HepG2 (cell line): ENCODE measurements around the gene THBS2. TPM values are rescaled to one million over a fixed set of nuclear protein-coding genes. Genes with fewer than 3 reads are reported as not detected.

Source experiments
- ATAC-seq: fragments of 200-7000 bp; cut with Tn5 transposase; 3 replicates; pipeline ENCODE4 v1.9.1; 2020; ENCODE audit warnings: mild to moderate bottlenecking, moderate library complexity
- BruUV-seq: library from RNA; stranded (reverse); fragments of 400-500 nt; replicated peaks from 2 replicates; lab custom pipeline; 2021; lab: Mats Ljungman, UMichigan
- CTCF ChIA-PET: fragments of 300-600 bp; formaldehyde crosslinking; extraction: SDS; loops from one replicate; lab custom pipeline; 2021; ENCODE audit warnings: low total read pairs, inconsistent platforms, low intra/inter-chr PET ratio; lab: Yijun Ruan, JAX
- POLR2A ChIA-PET: fragments of 350-600 bp; sonication (Branson Sonifier 250); formaldehyde crosslinking; loops from one replicate; lab custom pipeline; 2020; ENCODE audit warnings: antibody characterized with exemption, inconsistent platforms; lab: Yijun Ruan, JAX
- DNase-seq: peaks from one replicate; pipeline ENCODE4 v3.0.0-alpha.2; 2015; ENCODE audit warnings: low spot score
- FAIRE-seq: peaks from 3 replicates; lab custom pipeline; 2011; peaks lifted over from hg19 to GRCh38; lab: Jason Lieb, UNC
- H2AFZ ChIP-seq: one replicate; pipeline ENCODE4 v1.6.1; 2011; ENCODE audit warnings: low read length, inconsistent platforms
- H3K27ac ChIP-seq: fragments of 300-600 bp; 3 replicates; pipeline ENCODE4 v1.8.0; 2011; ENCODE audit warnings: mixed run types, mild to moderate bottlenecking, mixed read lengths, low read length, inconsistent platforms; ENCODE audit not compliant: insufficient read depth; ENCODE audit errors: extremely low read length
- H3K27me3 ChIP-seq, 2 experiments: fragments of 200-600 bp in 1 of 2; 2 replicates in 1 of 2; 3 replicates in 1 of 2; pipeline versions ENCODE4 v1.6.0 to v1.8.0; 2011; ENCODE audit warnings: low read length in 2 of 2, mild to moderate bottlenecking in 2 of 2, moderate library complexity in 2 of 2, inconsistent platforms in 1 of 2; ENCODE audit not compliant: insufficient read depth in 2 of 2, control insufficient read depth in 1 of 2
- H3K36me3 ChIP-seq, 2 experiments: fragments of 200-600 bp in 1 of 2; replicated peaks in 1 of 2; 2 replicates in 1 of 2; 3 replicates in 1 of 2; pipeline versions ENCODE4 v1.5.1 to v1.8.0; 2011; ENCODE audit warnings: low read length in 2 of 2, inconsistent platforms in 1 of 2; ENCODE audit not compliant: insufficient read depth in 2 of 2, control insufficient read depth in 1 of 2
- H3K4me1 ChIP-seq: 2 replicates; pipeline ENCODE4 v1.5.1; 2012; ENCODE audit warnings: low read length, inconsistent platforms; ENCODE audit not compliant: insufficient read depth
- H3K4me2 ChIP-seq: 2 replicates; pipeline ENCODE4 v1.6.0; 2011; ENCODE audit warnings: low read depth, low read length, inconsistent platforms
- H3K4me3 ChIP-seq, 3 experiments: fragments of 200-600 bp in 1 of 3; sonication (generic), shearing (Covaris generic) in 1 of 3; replicated peaks in 1 of 3; 2 replicates each; pipeline ENCODE4 v1.5.1; 2011 to 2016; ENCODE audit warnings: low read length in 3 of 3, inconsistent platforms in 2 of 3, low read depth in 2 of 3, mild to moderate bottlenecking in 2 of 3, control low read depth in 1 of 3, mixed read lengths in 1 of 3; ENCODE audit not compliant: insufficient read depth in 1 of 3
- H3K79me2 ChIP-seq: one replicate; pipeline ENCODE4 v1.6.1; 2011; ENCODE audit warnings: low read length, inconsistent platforms; ENCODE audit not compliant: insufficient read depth
- H3K9ac ChIP-seq: 2 replicates; pipeline ENCODE4 v1.6.0; 2011; ENCODE audit warnings: mild to moderate bottlenecking, low read depth, low read length, inconsistent platforms; ENCODE audit not compliant: insufficient read depth
- H3K9me3 ChIP-seq: 2 replicates; pipeline ENCODE4 v1.5.1; 2012; ENCODE audit warnings: mild to moderate bottlenecking, low read length
- H4K20me1 ChIP-seq: 2 replicates; pipeline ENCODE4 v1.6.0; 2011; ENCODE audit warnings: inconsistent platforms, mild to moderate bottlenecking, low read length, moderate library complexity; ENCODE audit not compliant: insufficient read depth
- CEBPG ChIP-seq: IDR thresholded peaks from 2 replicates; pipeline ENCODE4 v1.6.1; 2016
- KDM6A ChIP-seq: IDR thresholded peaks from 2 replicates; pipeline ENCODE4 v1.6.1; 2016; ENCODE audit warnings: low read depth
- MEIS1 ChIP-seq: sonication (generic); formaldehyde crosslinking; IDR thresholded peaks from 2 replicates; pipeline ENCODE4 v1.9.0; 2021; ENCODE audit warnings: mild to moderate bottlenecking, missing genetic modification reagents, moderate library complexity, borderline replicate concordance
- NFKBIZ ChIP-seq: IDR thresholded peaks from 2 replicates; pipeline ENCODE4 v1.6.1; 2018; ENCODE audit warnings: missing genetic modification reagents, missing compliant biosample characterization
- POLR2AphosphoS5 ChIP-seq: IDR thresholded peaks from 2 replicates; pipeline ENCODE4 v1.6.1; 2012; ENCODE audit warnings: low read depth, low read length
- SNRNP70 ChIP-seq: fragments of 200-400 bp; formaldehyde crosslinking; IDR thresholded peaks from 2 replicates; pipeline ENCODE4 v1.6.1; 2017; ENCODE audit warnings: mild to moderate bottlenecking, low read depth, low read length, moderate library complexity
- U2AF1 ChIP-seq: fragments of 200-400 bp; formaldehyde crosslinking; optimal IDR thresholded peaks from 2 replicates; pipeline ENCODE3; 2017; ENCODE audit warnings: mild to moderate bottlenecking, low read depth, low read length
- ZBTB42 ChIP-seq: sonication (generic); formaldehyde crosslinking; IDR thresholded peaks from 2 replicates; pipeline ENCODE4 v1.5.0; 2020; ENCODE audit warnings: mild to moderate bottlenecking, missing genetic modification reagents
- ZNF10 ChIP-seq: sonication (generic); formaldehyde crosslinking; IDR thresholded peaks from 2 replicates; pipeline ENCODE4 v1.4.0; 2020; ENCODE audit warnings: mild to moderate bottlenecking, low read depth, missing genetic modification reagents, borderline replicate concordance
- ZNF143 ChIP-seq: sonication (generic); formaldehyde crosslinking; IDR thresholded peaks from 2 replicates; pipeline ENCODE4 v1.4.0; 2020; ENCODE audit warnings: missing genetic modification reagents
- ZNF251 ChIP-seq: sonication (generic); formaldehyde crosslinking; IDR thresholded peaks from 2 replicates; pipeline ENCODE4 v1.9.0; 2021; ENCODE audit warnings: mild to moderate bottlenecking, missing genetic modification reagents
- ZNF331 ChIP-seq: sonication (generic); formaldehyde crosslinking; IDR thresholded peaks from 2 replicates; pipeline ENCODE4 v1.4.0; 2020; ENCODE audit warnings: missing genetic modification reagents
- ZNF468 ChIP-seq: sonication (generic); formaldehyde crosslinking; IDR thresholded peaks from 2 replicates; pipeline ENCODE4 v1.8.0; 2022; ENCODE audit warnings: mild to moderate bottlenecking, moderate library complexity, missing genetic modification reagents
- ZNF501 ChIP-seq: sonication (generic); formaldehyde crosslinking; IDR thresholded peaks from 2 replicates; pipeline ENCODE4 v1.5.1; 2020; ENCODE audit warnings: mild to moderate bottlenecking, moderate library complexity, missing genetic modification reagents
- ZNF577 ChIP-seq: sonication (generic); formaldehyde crosslinking; IDR thresholded peaks from 2 replicates; pipeline ENCODE4 v1.4.0; 2020; ENCODE audit warnings: mild to moderate bottlenecking, low read depth, missing genetic modification reagents, borderline replicate concordance
- ZNF660 ChIP-seq: sonication (generic); formaldehyde crosslinking; IDR thresholded peaks from 2 replicates; pipeline ENCODE4 v1.5.1; 2020; ENCODE audit warnings: mild to moderate bottlenecking, low read depth, missing genetic modification reagents, borderline replicate concordance
- ZNF772 ChIP-seq: sonication (generic); formaldehyde crosslinking; IDR thresholded peaks from 2 replicates; pipeline ENCODE4 v1.5.0; 2020; ENCODE audit warnings: mild to moderate bottlenecking, missing genetic modification reagents
- WGBS: methylation state at CpG from one replicate; pipeline ENCODE4 v1.1.6; 2017; ENCODE audit warnings: low lambda C conversion rate; 5-methylcytosine and 5-hydroxymethylcytosine counted together
- in situ Hi-C: cut with HindIII; loops from 2 replicates; pipeline ENCODE4 v1.10.0; 2017; ENCODE audit warnings: low pct_unique_long_range_greater_than_20kb; ENCODE audit not compliant: extremely low pct_ligation_motif_present
- intact Hi-C: fragments of 100-400 bp; cut with micrococcal nuclease; formaldehyde crosslinking; loops from one replicate; pipeline ENCODE4 v1.10.0; 2022; ENCODE audit not compliant: unreplicated experiment
- polyA plus RNA-seq, 8 experiments: library from polyadenylated mRNA; depleted of rRNA in 3 of 8; stranded (reverse) in 7 of 8; unstranded in 1 of 8; fragments of >200 nt; fragmentation: Illumina TruSeq in 4 of 8; extraction: Trizol in 4 of 8; gene quantifications; 2 replicates each; pipeline versions ENCODE4 v1.2.1 to v1.2.3, GENCODE V29; 2011 to 2016; ENCODE audit warnings: low read depth in 4 of 8, missing spikeins in 1 of 8, mixed read lengths in 1 of 8; ENCODE audit not compliant: insufficient read depth in 1 of 8
- total RNA-seq, 5 experiments: library from RNA; depleted of rRNA; stranded (reverse); fragments of >200 nt; fragmentation: Illumina TruSeq; extraction: Trizol; gene quantifications; 2 replicates each; pipeline ENCODE4 v1.2.3, GENCODE V29; 2016; ENCODE audit warnings: low read depth in 1 of 5
- TF ChIP-seq, protein P1 (sequence below), 2 experiments: sonication (generic) in 1 of 2; formaldehyde crosslinking in 1 of 2; IDR thresholded peaks; 2 replicates each; pipeline versions ENCODE4 v1.6.1 to v1.9.0; 2014 to 2022; ENCODE audit warnings: antibody characterized with exemption in 1 of 2, borderline replicate concordance in 1 of 2, inconsistent platforms in 1 of 2, low read depth in 1 of 2, missing genetic modification reagents in 1 of 2
- TF ChIP-seq, protein P2 (sequence below): sonication (generic); formaldehyde crosslinking; IDR thresholded peaks from 2 replicates; pipeline ENCODE4 v1.4.0; 2020; ENCODE audit warnings: missing genetic modification reagents, low read depth, mild to moderate bottlenecking, borderline replicate concordance

Gene THBS2
- total and polyA plus RNA-seq, 2 of the 13 experiments (the other 11 are each of a cell fraction or from before 2014, with no cell fraction given) = 0.12 to 0.15 TPM

DNA sequence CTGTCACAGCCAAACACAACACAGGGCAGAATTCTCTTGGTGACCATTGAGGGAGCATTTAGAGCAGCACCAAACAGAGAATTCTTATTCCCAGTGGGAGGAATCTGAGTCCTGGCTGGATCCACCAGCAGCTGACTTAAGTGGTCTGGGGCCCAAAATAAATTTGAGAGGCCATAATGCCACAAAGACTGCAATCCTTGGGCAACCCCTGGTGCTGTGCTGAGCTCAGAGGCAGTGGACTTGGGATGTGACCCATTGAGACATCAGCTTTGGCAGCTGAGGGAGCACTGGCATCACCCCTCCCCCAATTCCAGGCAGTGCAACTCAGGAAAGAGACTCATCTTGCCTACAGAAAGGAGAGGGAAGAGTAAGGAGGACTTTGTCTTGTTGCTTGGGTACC is 48.6 kb upstream of the THBS2 start (continued):
- TF ChIP-seq, protein P1, sequence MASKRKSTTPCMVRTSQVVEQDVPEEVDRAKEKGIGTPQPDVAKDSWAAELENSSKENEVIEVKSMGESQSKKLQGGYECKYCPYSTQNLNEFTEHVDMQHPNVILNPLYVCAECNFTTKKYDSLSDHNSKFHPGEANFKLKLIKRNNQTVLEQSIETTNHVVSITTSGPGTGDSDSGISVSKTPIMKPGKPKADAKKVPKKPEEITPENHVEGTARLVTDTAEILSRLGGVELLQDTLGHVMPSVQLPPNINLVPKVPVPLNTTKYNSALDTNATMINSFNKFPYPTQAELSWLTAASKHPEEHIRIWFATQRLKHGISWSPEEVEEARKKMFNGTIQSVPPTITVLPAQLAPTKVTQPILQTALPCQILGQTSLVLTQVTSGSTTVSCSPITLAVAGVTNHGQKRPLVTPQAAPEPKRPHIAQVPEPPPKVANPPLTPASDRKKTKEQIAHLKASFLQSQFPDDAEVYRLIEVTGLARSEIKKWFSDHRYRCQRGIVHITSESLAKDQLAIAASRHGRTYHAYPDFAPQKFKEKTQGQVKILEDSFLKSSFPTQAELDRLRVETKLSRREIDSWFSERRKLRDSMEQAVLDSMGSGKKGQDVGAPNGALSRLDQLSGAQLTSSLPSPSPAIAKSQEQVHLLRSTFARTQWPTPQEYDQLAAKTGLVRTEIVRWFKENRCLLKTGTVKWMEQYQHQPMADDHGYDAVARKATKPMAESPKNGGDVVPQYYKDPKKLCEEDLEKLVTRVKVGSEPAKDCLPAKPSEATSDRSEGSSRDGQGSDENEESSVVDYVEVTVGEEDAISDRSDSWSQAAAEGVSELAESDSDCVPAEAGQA (IDR thresholded peaks at IDR 0.05; ENCODE audit: low read depth) = no peak
- TF ChIP-seq, protein P1 (CRISPR knock-in tag; IDR thresholded peaks at IDR 0.05; ENCODE audit: borderline replicate concordance) = no peak

DNA sequence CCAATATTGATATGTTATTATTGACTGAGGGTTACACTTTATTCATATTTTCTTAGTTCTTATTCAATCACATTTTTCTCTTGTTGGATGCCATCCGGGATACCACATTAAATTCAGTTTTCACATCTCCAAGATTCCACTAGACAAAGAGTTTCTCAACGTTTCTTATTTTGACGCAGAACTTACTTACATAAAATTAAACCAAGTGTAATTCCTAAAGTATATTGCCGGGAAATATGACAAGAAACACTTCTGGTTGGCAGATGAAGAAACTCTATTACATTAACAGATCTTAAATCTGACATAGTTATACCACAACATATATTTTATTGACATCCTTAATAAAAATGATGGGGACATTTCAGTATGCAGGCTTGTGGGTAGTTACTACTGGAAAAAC is 47.3 kb upstream of the THBS2 start:
- BruUV-seq = no TSS peak
- no peak overlapping the region for H3K4me3 ChIP-seq
- 49% methylated on average over 4 of the region's 4 CpGs for WGBS
- no peak overlapping the region for H3K9ac ChIP-seq
- no peaks in the 10 kb centered on the region for H3K36me3 ChIP-seq
- peaks cover 19% of the 10 kb centered on the region for H3K4me1 ChIP-seq
- POLR2A ChIA-PET = no interaction called here
- no peaks in the 10 kb centered on the region for H4K20me1 ChIP-seq
- CTCF ChIA-PET = no interaction called here
- DNase-seq (no peak), FAIRE-seq (no peak), ATAC-seq (no peak)
- no peak overlapping the region for H3K27ac ChIP-seq
- no peaks in the 10 kb centered on the region for H3K79me2 ChIP-seq
- H2AFZ ChIP-seq = no peak overlapping the region
- peaks cover 13% of the 10 kb centered on the region for H3K9me3 ChIP-seq
- H3K4me2 ChIP-seq = no peak overlapping the region
- H3K27me3 ChIP-seq = no peaks in the 10 kb centered on the region
- in situ Hi-C loops (no loop called here), intact Hi-C loops (no loop called here)
- TF ChIP-seq SNRNP70 = no peak
- no peak for TF ChIP-seq ZNF660 (CRISPR knock-in tag)
- TF ChIP-seq MEIS1 (CRISPR knock-in tag) = no peak
- TF ChIP-seq ZNF251 (CRISPR knock-in tag) = no peak
- TF ChIP-seq ZBTB42 = no peak
- TF ChIP-seq POLR2AphosphoS5 = no peak
- no peak for TF ChIP-seq NFKBIZ
- TF ChIP-seq ZNF577 (CRISPR knock-in tag) = no peak
- no peak for TF ChIP-seq KDM6A (CRISPR knock-in tag)
- TF ChIP-seq, protein P2, sequence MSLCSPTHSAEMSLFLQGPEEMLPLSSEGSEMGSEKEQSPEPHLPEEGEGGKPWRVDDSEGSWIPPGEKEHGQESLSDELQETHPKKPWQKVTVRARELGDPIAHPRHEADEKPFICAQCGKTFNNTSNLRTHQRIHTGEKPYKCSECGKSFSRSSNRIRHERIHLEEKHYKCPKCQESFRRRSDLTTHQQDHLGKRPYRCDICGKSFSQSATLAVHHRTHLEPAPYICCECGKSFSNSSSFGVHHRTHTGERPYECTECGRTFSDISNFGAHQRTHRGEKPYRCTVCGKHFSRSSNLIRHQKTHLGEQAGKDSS = no peak
- no peak for TF ChIP-seq ZNF10
- TF ChIP-seq CEBPG (CRISPR knock-in tag) = no peak
- TF ChIP-seq ZNF468 (CRISPR knock-in tag) = no peak
- no peak for TF ChIP-seq ZNF772 (CRISPR knock-in tag)
- no peak for TF ChIP-seq ZNF501 (CRISPR knock-in tag)
- TF ChIP-seq ZNF143 (CRISPR knock-in tag) = no peak
- no peak for TF ChIP-seq U2AF1
- TF ChIP-seq ZNF331 (CRISPR knock-in tag) = no peak
